Activated T-helper 1 cell treated with anti-CD3 and anti-CD28 coated beads, Interleukin-12 subunit alpha, Interleukin-12 subunit beta, Interleukin-2, Interleukin-4 antibody, amounts not matched to agents 30 ng/mL and 10 ng/mL and 1 ng/mL, durations not matched to agents 14 hours and 24 hours and 36 hours (primary cell): ENCODE data around the gene OR5D18. TPM values are rescaled to one million over a fixed set of nuclear protein-coding genes. Genes with fewer than 3 reads are reported as not detected.
"Not testable (repeated sequence)": the region's sequence is repeated elsewhere in the genome, so short reads cannot be mapped to it uniquely, and the experiment has no call there.

ENCODE experiments used
- DNase-seq: peaks from one replicate; pipeline ENCODE4 v3.0.0; 2021; ENCODE audit warnings: low spot score
- H3K27ac Mint-ChIP-seq: one replicate; pipeline ENCODE4 v1.8.0; 2021; ENCODE audit warnings: mild to moderate bottlenecking, mixed read lengths
- H3K27me3 Mint-ChIP-seq: one replicate; pipeline ENCODE4 v1.8.0; 2022; ENCODE audit warnings: mild to moderate bottlenecking, moderate library complexity, mixed read lengths; ENCODE audit not compliant: insufficient read depth
- H3K36me3 Mint-ChIP-seq: one replicate; pipeline ENCODE4 v1.8.0; 2021; ENCODE audit warnings: low read depth, mixed read lengths
- H3K4me1 Mint-ChIP-seq: one replicate; pipeline ENCODE4 v1.8.0; 2021; ENCODE audit warnings: low read depth, mixed read lengths
- H3K4me3 Mint-ChIP-seq: one replicate; pipeline ENCODE4 v1.8.0; 2021; ENCODE audit warnings: mild to moderate bottlenecking, moderate library complexity, mixed read lengths
- H3K9me3 Mint-ChIP-seq: one replicate; pipeline ENCODE4 v1.8.0; 2021; ENCODE audit warnings: mixed read lengths
- intact Hi-C: fragments of 100-400 bp; cut with micrococcal nuclease; formaldehyde crosslinking; loops from one replicate; pipeline ENCODE4 v1.15.1; 2024
- total RNA-seq: library from RNA; stranded (reverse); gene quantifications from 2 replicates; pipeline ENCODE4 v1.2.3, GENCODE V29; 2022

The OR5D18 gene
- not detected in 2 replicates for total RNA-seq

DNA sequence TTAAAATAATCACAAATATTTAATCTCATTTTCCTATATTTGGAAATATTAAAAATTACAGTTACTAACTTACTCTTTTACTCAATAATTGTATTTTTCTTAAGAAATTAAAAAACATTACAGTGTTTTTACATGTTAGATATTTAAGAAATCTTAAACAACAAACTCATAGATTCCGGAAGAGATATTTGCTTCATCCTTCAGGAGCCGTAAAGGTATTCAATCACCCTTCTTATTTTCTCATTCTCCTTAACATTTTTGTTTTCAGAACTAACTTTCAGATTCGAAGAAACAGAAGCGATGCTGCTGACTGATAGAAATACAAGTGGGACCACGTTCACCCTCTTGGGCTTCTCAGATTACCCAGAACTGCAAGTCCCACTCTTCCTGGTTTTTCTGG lies at the start of gene OR5D18:
Gene OR5D18 (plus strand): TSS at position 301 of the 400 bp plus-strand sequence. CDS start 0 bp downstream, at position 301.
- no peak within 1 kb of the TSS for H3K4me3 Mint-ChIP-seq
- H3K27ac Mint-ChIP-seq: no peak within 1 kb of the TSS
- H3K4me1 Mint-ChIP-seq: no peaks in the 10 kb centered on the region
- H3K9me3 Mint-ChIP-seq: peaks cover 41% of the 10 kb centered on the region
- H3K36me3 Mint-ChIP-seq: no peaks in the 10 kb centered on the region
- no peak for DNase-seq
- H3K27me3 Mint-ChIP-seq: no peaks in the 10 kb centered on the region
- intact Hi-C loops: no loop called here

- Mint-ChIP-seq H3K4me1 (no peaks in the 10 kb centered on the region), H3K36me3 (no peaks in the 10 kb centered on the region), H3K27ac (no peak within 1 kb of the TSS), H3K4me3 (no peak within 1 kb of the TSS), H3K9me3 (peaks cover 22% of the 10 kb centered on the region), H3K27me3 (no peaks in the 10 kb centered on the region)
- intact Hi-C loops: no loop called here
- DNase-seq: no peak
Observed at GRCh38 chr11:55773138-55773537, 46.3 kb upstream of the OR5D18 start, which contains the start of gene OR5D13. Gene OR5D13, plus strand, starts transcription at chr11:55773438. Its CDS starts 0 bp downstream, at chr11:55773438.

DNA sequence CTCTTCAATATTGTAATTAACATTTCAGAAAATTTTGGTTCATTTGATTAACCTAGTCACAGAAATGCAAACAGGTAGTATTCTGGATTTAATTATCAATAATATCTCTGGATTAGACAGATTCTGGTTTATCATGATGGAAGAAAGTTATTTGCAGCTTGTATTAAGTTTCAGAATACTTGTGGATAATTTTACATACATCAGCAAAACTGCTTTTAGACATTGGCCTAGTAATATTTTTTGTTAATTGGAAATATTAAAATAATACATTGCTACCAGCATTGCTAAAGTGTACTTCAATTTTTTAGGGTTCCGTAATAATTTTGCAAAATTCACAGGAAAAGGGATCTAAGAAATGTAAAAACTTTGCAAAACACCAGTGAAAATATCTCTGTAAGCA lies 27.8 kb upstream of the OR5D18 start:
- Mint-ChIP-seq H3K27me3 (no peaks in the 10 kb centered on the region), H3K4me3 (no peak overlapping the region), H3K9me3 (peaks cover 15% of the 10 kb centered on the region), H3K27ac (no peak overlapping the region), H3K36me3 (no peaks in the 10 kb centered on the region), H3K4me1 (no peaks in the 10 kb centered on the region)
- no peak for DNase-seq
- intact Hi-C loops: no loop called here

DNA sequence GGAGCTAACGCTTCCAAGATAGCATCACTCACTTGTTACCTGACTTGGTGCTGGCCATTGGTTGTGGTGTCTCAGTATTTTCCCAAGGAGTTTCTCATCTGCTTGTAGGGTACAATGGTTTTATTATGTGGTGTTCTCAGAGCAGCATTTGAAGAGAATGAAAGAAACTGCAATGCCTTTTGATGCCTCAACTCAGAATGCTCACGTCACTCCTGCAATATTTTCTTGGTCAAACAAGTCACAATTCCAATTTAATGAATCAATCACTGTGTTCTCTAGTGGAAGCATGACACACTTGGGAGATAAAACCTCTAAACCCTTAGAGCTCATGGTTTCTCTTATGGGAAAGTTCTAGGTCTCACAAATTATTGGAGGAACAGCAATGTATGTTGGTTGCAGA lies 26.1 kb upstream of the OR5D18 start:
- Mint-ChIP-seq H3K4me3 (no peak overlapping the region), H3K9me3 (peaks cover 6% of the 10 kb centered on the region), H3K36me3 (no peaks in the 10 kb centered on the region), H3K27me3 (no peaks in the 10 kb centered on the region), H3K27ac (no peak overlapping the region), H3K4me1 (no peaks in the 10 kb centered on the region)
- intact Hi-C loops: no loop called here
- DNase-seq: no peak

DNA sequence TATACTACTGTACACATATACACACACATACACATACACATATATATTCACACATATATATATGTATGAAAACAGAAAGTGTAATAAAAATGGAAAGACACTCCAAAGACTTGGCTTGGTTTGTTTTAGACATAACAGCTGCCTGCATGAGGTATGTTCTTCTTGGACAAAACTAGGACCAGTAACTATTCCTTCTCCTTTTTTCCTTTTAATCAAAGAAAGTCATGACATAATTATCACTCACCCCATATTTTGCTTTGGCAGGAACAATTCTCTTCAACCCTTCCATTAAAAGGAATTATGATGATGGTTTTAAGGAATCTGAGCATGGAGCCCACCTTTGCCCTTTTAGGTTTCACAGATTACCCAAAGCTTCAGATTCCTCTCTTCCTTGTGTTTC lies 24.2 kb upstream of the OR5D18 start, which contains the start of gene OR5D14:
Gene OR5D14 (plus strand): TSS at position 301 of the 400 bp plus-strand sequence. CDS start 0 bp downstream, at position 301.
- no peak for DNase-seq
- no peaks in the 10 kb centered on the region for H3K36me3 Mint-ChIP-seq
- no peak within 1 kb of the TSS for H3K4me3 Mint-ChIP-seq
- no peaks in the 10 kb centered on the region for H3K4me1 Mint-ChIP-seq
- no peaks in the 10 kb centered on the region for H3K27me3 Mint-ChIP-seq
- intact Hi-C loops: no loop called here
- H3K9me3 Mint-ChIP-seq: peaks cover 16% of the 10 kb centered on the region
- H3K27ac Mint-ChIP-seq: no peak within 1 kb of the TSS

DNA sequence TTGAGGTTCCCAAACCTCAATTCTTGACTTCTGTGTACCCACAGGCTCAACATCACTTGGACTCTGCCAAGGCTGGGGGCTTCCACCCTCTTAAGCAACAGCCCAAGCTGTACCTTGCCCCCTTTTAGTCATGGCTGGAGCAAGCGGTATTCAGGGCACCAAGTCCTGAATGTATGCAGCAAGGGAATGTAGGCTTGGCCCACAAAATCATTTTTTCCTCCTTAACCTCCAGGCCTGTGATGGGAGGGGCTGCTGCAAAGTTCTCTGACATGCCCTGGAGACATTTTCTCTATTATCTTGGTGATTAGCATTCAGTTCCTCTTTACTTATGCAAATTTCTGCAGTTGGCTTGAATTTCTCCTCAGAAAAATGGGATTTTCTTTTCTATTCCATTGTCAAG lies 13.2 kb upstream of the OR5D18 start:
- Mint-ChIP-seq H3K9me3 (peaks cover 33% of the 10 kb centered on the region), H3K27ac (no peak overlapping the region), H3K36me3 (no peaks in the 10 kb centered on the region), H3K27me3 (no peaks in the 10 kb centered on the region), H3K4me1 (no peaks in the 10 kb centered on the region), H3K4me3 (no peak overlapping the region)
- DNase-seq: no peak
- intact Hi-C loops: no loop called here

- Mint-ChIP-seq H3K9me3 (peaks cover 32% of the 10 kb centered on the region), H3K4me3 (no peak within 1 kb of the TSS), H3K36me3 (no peaks in the 10 kb centered on the region), H3K4me1 (no peaks in the 10 kb centered on the region), H3K27me3 (no peaks in the 10 kb centered on the region), H3K27ac (no peak within 1 kb of the TSS)
- intact Hi-C loops: no loop called here
- no peak for DNase-seq
Observed at GRCh38 chr11:55811067-55811466, 8.4 kb upstream of the OR5D18 start, which contains the start of gene OR5L1. Gene OR5L1, plus strand, starts transcription at chr11:55811367. Its CDS starts 100 bp downstream, at chr11:55811467.

- Mint-ChIP-seq H3K4me3 (no peak within 1 kb of the TSS), H3K4me1 (no peaks in the 10 kb centered on the region)
Observed at GRCh38 chr11:55826919-55827318, 7.5 kb downstream of the OR5D18 start, which contains the start of gene OR5L2. Gene OR5L2, plus strand, starts transcription at chr11:55827219. Its CDS starts 0 bp downstream, at chr11:55827219.

DNA sequence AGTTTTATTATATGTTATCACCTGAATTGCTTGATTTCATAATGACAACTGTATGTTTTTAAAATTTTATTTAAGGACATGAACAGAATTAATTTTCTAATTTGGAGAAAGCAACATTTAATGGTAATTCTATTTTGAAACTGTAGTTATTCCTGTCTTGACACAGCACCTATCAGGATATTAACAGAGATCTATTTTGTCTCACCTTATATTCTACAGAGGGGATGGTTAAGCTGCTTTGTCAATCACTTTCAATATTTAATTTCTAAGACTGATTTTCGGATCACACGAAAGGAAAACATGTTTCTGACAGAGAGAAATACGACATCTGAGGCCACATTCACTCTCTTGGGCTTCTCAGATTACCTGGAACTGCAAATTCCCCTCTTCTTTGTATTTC lies 19.0 kb downstream of the OR5D18 start, which contains the start of gene OR5D16:
Gene OR5D16 (plus strand): TSS at position 301 of the 400 bp plus-strand sequence. CDS start 0 bp downstream, at position 301.
- Mint-ChIP-seq H3K9me3 (peaks cover 14% of the 10 kb centered on the region), H3K4me3 (no peak within 1 kb of the TSS), H3K27me3 (no peaks in the 10 kb centered on the region), H3K27ac (no peak within 1 kb of the TSS), H3K36me3 (no peaks in the 10 kb centered on the region), H3K4me1 (no peaks in the 10 kb centered on the region)
- DNase-seq: no peak
- intact Hi-C loops: no loop called here

More at GRCh38 chr11:55826919-55827318, 7.5 kb downstream of the OR5D18 start, which contains the start of gene OR5L2:
- Mint-ChIP-seq H3K36me3 (no peaks in the 10 kb centered on the region), H3K9me3 (peaks cover 25% of the 10 kb centered on the region), H3K27ac (no peak within 1 kb of the TSS), H3K27me3 (no peaks in the 10 kb centered on the region)
- DNase-seq: no peak
- intact Hi-C loops: no loop called here

- Mint-ChIP-seq H3K4me3 (no peak overlapping the region), H3K36me3 (no peaks in the 10 kb centered on the region), H3K27me3 (no peaks in the 10 kb centered on the region), H3K9me3 (peaks cover 22% of the 10 kb centered on the region), H3K27ac (no peak overlapping the region), H3K4me1 (no peaks in the 10 kb centered on the region)
- intact Hi-C loops: no loop called here
- no peak for DNase-seq
Observed at GRCh38 chr11:55847453-55847852, 28.0 kb downstream of the OR5D18 start.

DNA sequence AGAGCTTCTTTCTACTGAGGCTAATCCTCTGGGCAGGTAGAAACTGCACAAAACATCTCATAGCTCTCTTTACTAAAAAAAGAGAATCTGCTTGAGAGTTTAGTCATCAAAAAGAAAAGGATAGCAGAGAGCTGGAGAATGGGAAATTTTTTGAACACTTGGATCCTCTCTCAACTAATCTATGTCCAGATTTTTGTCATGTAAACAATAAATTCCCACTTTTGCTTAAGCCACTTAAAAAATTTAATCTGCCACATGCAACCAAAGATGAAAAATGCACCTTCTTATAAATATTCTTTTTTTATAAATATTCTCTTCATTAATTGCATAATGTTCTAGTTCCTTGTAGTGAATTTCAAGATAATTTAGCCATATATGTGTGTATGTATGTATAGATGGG lies 29.6 kb downstream of the OR5D18 start:
- no peaks in the 10 kb centered on the region for H3K4me1 Mint-ChIP-seq
- intact Hi-C loops: no loop called here
- no peak for DNase-seq
- peaks cover 22% of the 10 kb centered on the region for H3K9me3 Mint-ChIP-seq
- no peak overlapping the region for H3K27ac Mint-ChIP-seq
- H3K27me3 Mint-ChIP-seq: no peaks in the 10 kb centered on the region
- no peak overlapping the region for H3K4me3 Mint-ChIP-seq
- no peaks in the 10 kb centered on the region for H3K36me3 Mint-ChIP-seq

DNA sequence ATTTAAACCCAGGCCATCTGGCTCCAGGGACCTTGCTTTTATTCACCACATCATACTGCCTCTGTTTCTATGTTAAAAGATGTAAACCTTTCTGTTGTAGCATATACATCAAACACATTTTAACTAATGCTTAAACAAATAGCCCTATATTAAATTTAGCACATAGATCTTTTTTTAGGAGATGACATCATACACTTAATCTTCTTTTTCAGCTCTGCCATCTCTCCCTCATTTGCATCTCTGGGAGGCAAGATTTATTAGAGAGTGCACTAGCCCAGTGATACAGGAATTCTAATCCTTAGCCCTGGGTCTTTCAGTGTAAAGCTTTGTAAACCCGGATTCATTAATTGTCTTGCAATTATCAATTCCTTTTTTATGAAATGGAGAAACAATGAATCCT lies 32.7 kb downstream of the OR5D18 start:
- no peaks in the 10 kb centered on the region for H3K36me3 Mint-ChIP-seq
- no peak for DNase-seq

DNA sequence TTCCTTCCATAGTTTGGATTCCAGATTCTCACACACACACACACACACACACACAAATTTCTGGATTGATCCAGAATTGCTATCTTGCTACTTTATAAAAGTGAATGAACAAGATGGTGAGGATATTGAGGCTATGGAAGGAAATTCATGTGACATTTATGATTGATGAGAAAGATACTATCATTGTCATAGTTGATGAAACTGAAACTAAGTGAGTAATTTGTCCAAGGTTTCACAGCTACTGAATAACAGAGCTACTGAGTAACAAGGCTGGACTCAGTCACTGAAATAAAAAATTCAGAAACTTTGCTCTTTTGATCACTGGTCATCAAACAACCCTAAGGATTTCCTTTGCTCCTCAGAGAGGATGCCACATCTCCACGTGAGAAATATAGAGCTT lies 35.3 kb downstream of the OR5D18 start:
- peaks cover 12% of the 10 kb centered on the region for H3K9me3 Mint-ChIP-seq
- intact Hi-C loops: no loop called here

More for the DNA sequence above, 32.7 kb downstream of the OR5D18 start:
- intact Hi-C loops: no loop called here
- no peaks in the 10 kb centered on the region for H3K4me1 Mint-ChIP-seq
- H3K27me3 Mint-ChIP-seq: no peaks in the 10 kb centered on the region
- no peak overlapping the region for H3K27ac Mint-ChIP-seq
- H3K9me3 Mint-ChIP-seq: peaks cover 5% of the 10 kb centered on the region
- H3K4me3 Mint-ChIP-seq: no peak overlapping the region

GRCh38 chr11:55867354-55867753 lies 47.9 kb downstream of the OR5D18 start:
- not testable (repeated sequence) for H3K4me3 Mint-ChIP-seq

More for the DNA sequence above, 35.3 kb downstream of the OR5D18 start:
- no peak for DNase-seq
- no peaks in the 10 kb centered on the region for H3K36me3 Mint-ChIP-seq
- H3K27me3 Mint-ChIP-seq: no peaks in the 10 kb centered on the region
- no peaks in the 10 kb centered on the region for H3K4me1 Mint-ChIP-seq
- no peak overlapping the region for H3K27ac Mint-ChIP-seq
- H3K4me3 Mint-ChIP-seq: no peak overlapping the region

More at GRCh38 chr11:55867354-55867753, 47.9 kb downstream of the OR5D18 start:
- peaks cover 19% of the 10 kb centered on the region for H3K9me3 Mint-ChIP-seq
- DNase-seq, H3K4me1 Mint-ChIP-seq, H3K27me3 Mint-ChIP-seq, intact Hi-C loops, H3K36me3 Mint-ChIP-seq, H3K27ac Mint-ChIP-seq: not testable (repeated sequence)
